GM21723 (cell line): ENCODE data around the gene SS18L1.

Source experiments
- ATAC-seq: cut with Tn5 transposase; IDR thresholded peaks from one replicate; pipeline ENCODE4 v1.9.1; 2021; ENCODE audit warnings: mild to moderate bottlenecking, moderate library complexity; ENCODE audit not compliant: unreplicated experiment

Gene SS18L1

DNA sequence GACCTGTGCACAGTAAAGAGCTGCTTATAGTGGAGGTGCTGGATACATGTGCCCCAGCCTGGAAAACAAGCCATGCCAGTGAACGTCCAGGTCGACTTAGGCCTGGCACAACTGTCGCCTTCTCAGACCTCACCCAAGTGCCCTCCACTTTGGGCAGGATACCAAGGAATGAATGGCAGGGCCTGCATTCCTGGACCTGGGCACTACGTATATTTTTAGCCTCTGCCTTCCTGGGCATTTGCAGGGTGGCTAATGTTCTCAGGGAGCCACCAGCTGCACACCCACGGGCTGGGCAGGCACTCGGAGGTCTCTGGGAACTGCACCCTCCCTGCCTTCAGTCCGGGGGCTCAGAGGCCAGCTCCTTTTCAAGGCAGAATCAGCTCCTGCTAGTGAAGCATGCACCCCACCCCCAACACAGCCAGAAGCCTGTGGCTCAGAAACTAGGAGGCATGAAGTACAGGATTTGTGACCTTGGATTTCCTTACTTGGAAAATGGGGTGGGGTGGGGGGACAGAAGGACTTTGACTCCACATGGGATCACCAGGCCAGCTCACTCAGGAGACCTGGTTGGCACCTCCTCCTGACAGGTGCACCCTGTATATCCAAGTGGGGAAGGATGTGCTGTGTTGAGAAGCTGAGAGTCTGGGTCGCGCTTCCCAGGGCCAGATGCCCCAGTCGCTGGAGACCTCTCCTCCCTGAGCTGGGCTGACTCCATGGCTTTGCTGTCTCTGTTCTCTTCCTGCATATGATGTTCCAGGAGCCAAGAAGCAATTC is 23.8 kb upstream of the SS18L1 start:
- ATAC-seq = no peak

DNA sequence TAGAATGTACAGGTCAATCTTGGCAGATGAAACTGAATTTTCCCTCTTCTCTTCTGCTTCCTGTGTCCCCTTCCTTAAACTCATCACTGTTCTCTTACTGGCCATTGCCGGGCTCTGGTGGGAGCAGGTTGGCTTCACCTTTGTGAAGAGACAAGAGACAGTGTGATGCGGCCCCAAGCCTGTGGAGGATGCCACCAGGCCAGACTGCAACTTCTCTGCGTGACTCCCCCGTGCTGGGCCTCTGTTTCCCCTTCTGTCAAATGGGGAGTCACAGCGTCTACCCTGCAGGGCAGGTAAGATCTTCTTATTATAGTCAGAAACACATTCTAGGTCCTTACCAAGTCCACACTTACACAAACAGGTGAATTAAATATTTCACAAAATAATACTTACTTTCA is 23.2 kb upstream of the SS18L1 start:
- ATAC-seq = no peak

DNA sequence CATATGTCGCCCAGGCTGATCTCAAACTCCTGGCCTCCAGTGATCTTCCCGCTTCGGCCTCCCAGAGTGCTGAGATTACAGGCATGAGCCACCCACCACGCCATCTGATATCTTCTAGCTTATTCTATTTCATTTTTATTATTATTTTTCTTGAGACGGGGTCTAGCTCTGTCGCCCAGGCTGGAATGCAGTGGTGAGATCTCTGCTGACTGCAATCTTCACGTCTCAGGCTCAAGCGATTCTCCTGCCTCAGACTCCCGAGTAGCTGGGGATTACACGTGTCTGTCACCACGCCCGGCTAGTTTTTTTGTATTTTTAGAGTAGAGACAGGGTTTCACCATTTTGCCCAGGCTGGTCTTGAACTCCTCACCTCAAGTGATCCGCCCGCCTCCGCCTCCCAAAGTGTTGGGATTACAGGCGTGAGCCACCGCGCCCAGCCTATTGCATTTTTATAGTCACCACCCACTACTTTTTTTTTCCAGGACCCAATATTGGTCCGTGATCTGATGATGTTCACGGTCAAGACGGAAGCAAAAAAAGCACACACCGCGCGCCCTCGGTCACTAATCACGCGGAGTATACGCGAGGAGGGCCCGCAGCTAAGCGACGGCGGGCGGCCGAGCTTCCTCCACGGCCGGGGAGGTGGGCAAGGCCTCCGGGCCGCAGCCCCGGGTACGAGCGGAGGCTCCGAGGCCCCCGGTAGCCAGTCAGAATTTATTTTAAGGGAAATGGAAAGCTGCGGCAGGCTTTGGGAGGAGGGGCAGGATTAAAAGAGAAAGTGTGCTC is 22.4 kb upstream of the SS18L1 start:
- ATAC-seq = peak; percentile 13

DNA sequence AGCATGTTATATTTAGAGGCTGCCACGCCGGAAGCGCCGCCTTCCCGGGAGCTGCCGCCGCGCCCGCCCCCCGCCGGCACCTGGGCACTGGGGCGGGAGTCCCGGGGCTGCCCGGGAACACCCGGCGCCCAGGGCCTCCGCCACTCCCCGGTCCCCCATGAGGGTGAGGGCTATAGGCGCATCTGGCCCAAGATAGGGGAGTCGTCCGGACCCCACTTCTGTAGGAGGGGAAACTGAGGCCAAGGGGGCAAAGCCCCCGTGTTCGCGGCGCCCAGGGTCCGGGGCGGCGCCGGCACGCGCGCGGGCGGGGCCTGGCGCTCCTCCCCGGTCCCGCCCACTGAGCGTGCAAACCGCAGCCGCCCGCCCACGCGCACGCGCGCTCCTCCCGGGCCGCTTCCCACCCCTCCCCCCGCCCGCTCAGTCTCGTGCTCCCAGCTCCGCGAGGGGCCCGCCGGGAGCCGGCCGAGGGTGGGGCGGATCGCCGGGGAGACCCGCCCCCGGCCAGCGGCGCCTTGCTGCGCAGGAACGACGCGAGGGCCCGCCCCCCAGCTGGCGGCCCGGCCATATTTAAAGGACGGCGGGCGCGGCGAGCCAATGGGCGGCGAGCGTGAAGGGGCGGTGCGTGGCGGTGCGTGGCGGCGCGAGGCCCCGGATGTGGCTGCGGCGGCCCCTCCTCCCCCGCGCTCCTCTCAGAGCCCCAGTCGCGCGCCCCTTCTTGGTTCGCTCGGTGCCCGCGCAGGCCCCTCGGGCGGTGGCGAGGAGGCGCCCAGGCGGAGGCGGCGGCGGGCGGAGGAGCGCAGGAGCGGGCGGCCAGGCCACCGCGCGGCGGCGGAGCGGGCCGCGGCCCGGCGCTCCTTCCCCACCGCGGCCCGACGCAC is 21.6 kb upstream of the SS18L1 start, which contains the start of gene LSM14B:
Gene LSM14B (plus strand): TSS at position 700 of the 878 bp plus-strand sequence. CDS start 192 bp downstream, outside the sequence.
- peak; percentile 74 for ATAC-seq

DNA sequence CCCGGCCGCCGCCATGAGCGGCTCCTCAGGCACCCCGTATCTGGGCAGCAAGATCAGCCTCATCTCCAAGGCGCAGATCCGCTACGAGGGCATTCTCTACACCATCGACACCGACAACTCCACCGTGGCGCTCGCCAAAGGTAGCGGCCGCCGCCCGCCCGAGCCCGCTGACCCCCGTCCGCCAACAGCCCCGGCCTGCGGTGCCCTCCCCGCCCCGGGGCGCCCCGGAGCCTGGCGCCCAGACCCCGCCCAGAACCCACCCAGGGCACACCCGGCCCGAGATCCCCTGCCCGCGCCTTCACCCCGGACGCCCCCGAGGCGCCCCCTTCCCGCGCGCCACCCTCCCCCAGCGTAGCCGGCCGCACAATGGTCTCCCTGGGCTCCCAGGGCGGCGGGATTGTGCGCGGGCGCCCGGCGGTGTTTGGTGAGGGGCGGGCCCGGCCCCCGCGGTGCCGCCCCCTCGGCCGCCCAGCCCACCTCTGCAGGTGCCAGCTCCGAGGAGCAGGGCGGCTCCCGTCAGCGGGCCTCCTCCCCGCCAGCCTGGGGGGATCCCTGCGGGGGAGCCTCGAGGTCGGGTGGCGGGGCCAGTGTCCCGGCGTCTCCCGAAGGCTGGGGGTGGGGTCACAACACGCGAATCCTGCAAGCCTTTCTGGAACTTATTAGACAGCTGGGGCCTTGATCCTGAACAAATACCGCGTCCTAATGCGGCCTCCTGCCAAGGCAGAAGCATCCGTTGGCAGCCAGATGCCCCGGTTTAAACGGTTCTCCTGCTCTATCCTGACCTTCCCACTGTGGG is 20.7 kb upstream of the SS18L1 start:
- peak; percentile 15 for ATAC-seq

DNA sequence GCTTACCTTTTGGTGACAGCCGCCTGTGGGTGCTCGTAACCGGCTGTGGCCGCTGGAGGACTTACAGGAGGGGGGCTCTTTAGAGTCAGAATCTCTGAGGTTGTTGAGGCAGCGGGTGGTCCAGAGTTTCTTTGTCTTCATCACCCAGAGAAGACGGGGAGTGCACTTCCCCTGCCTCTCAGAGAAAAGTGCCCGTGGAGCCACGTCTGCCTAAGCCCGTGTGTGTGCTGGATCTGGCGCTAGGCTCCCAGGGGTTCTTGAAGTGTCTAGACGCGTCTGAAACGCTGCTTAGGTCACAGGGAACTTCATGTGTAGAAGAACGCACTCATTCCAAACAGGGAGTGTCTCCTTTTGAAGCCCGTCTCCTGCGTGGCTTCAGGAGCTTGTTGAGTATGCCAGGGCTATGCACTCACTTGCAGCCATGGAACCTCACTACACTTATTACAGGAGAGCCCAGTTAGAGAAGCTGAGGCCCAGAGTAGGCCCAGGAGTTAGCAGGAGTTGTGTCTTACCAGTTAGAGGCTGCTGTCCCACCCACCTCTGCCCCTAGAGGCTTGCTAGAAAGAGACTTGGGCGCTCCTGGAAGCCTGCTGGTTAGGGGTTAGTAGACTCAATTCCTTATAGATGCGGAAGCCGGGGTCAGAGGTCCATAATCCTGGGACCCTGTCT is 20.0 kb upstream of the SS18L1 start:
- no peak for ATAC-seq

DNA sequence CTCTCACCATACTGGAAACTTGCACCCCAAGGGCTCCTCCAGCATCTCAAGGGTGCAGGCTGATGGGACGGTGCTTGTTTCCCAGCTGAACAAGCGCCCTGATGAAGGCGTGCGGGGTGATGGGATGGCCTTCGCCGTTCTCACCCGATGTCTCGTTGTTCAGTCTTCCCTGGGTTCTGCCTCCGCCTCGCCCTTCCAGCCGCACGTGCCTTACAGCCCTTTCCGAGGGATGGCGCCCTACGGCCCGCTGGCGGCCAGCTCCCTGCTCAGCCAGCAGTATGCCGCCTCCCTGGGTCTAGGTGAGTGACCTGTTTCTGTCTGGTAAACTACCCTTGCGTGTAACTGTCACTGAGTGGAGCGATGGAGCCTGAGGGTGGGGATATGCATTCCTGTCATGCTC is 17.4 kb upstream of the SS18L1 start:
- ATAC-seq = no peak

DNA sequence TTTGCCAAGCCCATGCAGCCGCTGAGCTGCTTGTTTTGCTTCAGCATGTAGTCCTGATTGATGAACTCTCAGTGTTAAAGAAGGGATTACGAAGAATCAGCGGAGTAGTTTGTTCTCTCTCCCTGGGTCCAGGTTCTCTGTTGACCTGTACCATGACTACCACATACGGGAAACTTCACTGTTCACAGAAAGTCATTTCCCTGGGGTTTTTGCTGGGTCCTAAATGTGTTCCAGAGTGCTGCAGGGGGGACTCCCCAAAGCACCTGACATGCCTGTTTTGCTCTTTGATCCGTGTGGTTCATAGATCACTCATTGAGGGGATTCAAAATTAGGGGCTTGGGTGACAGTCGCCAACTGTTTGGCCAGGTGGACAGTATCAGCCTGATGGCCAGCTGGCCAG is 15.8 kb upstream of the SS18L1 start:
- no peak for ATAC-seq

DNA sequence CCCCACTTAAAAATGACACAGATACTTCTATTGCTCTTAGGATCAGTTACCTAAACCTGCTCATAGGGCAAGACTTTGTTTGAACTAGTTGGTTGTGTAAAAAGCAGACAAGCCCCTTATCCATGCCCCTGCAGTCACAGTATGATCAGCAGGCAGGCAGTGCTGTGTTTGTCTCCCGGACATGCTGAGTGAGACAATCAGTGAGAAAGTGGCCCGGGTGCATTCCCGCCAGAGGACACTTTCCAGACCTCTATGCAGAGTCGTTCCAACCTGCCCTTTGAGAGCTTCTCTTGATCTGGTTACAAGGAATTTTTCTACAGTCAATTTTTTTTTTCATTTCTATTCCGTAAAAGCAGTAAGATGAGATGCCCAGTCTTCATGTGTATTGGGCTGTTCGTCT is 15.1 kb upstream of the SS18L1 start:
- ATAC-seq = no peak

DNA sequence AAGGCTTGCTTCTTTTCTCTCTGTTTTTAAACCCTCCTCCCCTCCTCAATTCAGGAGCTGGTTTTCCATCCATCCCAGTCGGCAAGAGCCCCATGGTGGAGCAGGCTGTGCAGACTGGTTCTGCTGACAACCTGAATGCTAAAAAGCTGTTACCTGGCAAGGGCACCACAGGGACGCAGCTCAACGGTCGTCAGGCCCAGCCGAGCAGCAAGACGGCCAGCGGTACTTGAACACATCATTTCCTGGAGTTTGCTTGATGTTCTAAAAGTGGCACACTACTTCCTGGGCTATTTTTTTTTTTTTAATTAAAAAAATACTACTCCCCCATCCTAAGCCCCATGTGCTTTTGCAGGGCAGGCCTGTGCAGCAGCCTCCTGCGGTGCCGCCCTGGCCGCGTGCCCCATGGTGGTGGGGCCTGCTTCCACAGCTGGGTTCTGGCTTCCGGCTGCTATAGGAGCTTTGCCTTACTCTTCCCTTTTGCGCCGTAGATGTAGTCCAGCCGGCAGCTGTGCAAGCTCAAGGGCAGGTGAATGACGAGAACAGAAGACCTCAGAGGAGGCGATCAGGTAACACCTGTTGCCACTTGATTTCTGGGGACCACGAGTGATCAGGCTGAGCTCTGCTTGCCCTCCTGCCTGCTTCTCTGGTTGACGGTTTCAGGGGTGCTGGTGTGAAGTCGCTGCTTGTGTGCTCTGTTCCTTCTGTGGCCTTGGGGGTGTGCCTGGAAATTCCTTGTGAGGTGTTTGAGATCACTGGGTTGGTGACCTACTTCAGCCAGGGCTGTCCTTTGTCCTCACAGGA is 13.6 kb upstream of the SS18L1 start:
- ATAC-seq = no peak

DNA sequence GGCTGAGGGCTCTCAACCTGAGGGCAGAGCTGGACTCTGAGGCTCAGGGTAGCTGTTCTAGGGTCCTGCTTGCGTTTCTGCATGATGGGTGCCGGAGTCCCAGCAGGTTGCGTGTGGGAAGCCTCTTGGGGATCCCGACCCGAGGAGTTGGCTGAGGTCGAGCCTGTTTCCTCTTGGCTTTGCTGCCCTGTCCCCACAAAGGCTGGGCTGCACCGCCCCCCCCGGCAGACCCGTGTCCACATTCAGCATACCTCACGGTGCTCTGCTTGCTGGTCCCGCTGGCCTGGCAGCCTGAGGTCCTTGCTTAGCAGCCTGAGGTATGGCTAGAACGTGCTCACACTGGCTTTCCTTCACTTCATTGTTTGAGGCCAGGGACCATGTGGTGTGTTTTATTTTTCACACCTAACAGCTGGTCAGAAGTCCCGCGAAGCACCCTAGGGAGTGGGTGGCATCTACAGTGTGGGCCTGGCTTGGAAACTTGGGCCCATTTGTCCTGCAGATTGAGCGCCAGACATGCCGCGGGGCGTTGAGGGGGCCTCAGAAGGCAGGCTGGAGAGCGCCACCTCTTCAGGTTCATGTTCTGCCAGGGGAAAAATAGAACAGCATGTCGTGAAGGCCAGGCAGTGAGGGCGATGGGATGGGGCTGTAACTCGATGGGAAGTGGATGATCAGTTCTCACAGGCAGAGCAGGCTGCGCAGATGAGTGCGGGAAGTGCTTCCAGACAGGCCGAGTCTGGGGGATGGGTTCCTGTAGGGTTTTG is 11.8 kb upstream of the SS18L1 start:
- ATAC-seq = no peak

DNA sequence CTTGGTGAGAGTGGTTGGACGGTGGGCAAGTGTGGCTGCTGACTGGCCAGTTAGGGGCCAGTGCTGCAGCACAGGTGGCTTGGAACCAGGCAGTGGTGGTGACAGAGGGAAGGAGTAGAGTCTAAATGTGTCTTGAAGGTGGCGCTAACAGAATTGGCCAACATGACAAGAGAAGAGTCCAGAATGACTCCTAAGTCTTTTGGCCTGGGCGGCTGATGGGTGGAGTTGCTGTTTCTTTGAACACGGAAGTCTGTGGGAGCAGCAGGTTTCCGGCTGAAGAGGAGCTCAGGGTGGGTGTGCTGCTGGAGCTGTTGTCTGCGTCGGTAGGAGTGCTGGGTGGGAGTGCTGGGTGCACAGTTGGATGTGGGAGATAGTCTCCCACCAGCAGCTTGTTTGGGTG is 11.1 kb upstream of the SS18L1 start:
- no peak for ATAC-seq

DNA sequence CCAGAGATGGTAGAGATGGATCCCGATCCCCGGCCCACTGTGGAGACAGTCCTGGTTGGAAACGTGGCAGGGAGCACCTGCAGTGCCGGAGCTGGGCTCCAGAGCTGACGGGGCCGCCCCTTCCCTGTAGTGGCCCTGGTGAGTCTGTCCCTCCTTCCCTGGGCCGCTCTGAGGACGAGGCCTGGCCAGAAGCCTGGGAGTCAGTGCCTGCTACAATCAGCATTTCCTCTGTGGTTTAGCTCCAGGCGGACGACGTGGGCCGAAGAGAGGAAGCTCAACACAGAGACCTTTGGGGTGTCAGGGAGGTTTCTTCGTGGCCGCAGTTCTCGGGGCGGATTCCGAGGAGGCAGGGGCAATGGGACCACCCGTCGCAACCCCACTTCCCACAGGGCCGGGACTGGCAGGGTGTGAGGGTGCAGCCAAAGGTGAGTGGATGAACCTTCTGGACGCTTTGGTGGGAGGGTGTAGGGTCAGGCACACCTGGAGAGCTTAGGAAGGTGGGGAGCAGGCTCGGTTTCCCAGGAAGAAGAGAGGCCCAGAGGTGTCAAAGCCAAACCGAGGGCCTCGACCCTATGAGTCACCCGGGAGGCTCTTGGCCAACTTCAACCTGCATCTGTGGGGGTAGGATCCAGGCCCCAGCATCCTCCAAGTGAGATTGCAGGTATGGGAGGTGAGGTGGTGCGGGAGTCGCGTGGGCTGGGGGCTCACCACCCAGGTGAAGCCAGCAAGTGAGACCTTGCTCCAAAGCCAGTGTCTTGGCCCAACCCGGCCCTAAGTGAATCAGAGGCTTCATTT is 10.3 kb upstream of the SS18L1 start:
- no peak for ATAC-seq

DNA sequence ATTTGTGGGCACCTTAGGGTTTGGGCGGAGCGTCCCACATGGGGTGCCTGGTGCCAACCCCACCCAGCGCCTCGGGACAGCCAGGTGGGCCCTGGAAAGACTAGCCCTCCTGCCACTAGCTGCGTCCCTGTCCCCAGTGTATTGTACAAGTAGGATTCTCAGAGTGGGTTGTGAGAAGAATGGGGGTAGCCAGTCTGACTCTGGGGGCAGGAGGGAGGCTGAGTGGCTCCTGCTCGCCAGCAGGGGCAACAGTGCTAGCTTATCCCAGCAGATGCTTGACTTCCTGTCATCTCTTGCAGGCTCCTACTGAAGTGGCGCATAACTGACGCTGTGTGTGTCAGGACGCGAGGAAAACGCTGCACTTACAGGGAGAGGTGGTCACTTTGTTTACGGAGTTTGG is 9.7 kb upstream of the SS18L1 start:
- ATAC-seq = no peak

DNA sequence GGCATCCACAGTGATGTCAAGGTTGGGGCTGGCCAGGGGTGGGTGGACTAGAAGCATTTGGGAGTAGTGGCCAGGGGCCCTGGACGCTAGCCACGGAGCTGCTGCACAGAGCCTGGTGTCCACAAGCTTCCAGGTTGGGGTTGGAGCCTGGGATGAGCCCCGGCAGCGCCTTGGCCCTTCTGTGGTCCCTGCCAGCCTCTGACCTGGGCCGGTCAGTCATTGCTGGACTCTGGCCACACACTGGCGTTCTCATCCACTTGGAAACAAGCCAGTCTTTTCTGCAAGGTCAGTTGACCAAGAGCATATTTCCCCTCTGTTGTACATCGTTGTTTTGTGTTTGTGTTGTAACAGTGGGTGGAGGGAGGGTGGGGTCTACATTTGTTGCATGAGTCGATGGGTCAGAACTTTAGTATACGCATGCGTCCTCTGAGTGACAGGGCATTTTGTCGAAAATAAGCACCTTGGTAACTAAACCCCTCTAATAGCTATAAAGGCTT is 8.8 kb upstream of the SS18L1 start:
- ATAC-seq = no peak

DNA sequence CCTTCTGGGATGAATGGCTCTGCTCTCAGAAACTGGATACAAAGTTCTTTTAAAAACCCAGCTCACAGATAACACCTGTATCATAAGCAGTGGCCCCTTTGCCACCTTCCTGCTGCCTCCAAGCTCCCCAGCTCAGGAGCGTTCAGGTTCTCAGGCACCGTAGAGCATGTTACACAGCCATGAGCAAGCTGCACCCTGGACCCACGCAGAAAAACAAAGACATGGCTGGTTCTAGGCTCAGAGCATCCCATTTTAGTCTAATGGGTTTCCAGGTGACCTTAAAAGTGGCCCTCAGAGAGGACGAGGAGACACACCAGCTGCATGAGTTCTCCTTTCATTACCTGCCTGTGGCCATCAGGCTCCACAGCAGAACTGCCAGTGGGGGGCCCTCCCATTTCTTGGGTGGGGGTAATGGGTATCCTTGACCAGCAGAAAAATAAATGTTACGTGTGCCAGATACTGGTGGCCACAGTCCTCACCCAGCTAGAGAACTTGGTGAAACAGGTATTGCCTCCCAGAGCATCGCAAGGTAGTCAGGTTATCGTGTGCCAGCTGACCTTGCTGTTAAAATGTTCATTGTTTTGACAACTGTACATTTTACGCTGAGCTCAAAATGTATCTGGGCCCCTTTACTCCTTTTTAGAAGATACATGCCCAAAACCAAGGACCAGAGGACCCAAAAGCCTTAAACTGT is 7.8 kb upstream of the SS18L1 start:
- ATAC-seq = no peak
